ENCODE data around the gene UGT3A2.

DNA sequence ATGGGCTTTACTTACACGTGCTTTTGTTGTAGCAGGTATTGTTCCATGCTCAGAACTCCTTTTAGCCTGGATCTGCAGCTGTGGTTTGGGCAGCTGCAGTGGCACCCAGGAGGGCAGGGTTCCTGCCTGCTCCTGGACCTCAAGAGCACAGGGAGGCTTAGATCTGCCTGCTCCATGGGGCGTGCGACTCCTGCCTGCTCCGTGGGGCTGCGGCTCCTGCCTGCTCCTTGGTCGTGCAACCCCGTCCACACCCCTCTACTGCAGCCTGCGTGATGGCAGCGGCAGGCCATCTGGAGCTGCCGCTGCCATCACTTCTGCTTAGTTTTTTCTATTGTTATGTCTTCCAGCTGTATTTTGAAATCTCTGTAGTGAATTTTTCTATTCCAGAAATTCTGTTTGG, 11.7 kb upstream of the UGT3A2 start:
- TF ChIP-seq, protein P1, sequence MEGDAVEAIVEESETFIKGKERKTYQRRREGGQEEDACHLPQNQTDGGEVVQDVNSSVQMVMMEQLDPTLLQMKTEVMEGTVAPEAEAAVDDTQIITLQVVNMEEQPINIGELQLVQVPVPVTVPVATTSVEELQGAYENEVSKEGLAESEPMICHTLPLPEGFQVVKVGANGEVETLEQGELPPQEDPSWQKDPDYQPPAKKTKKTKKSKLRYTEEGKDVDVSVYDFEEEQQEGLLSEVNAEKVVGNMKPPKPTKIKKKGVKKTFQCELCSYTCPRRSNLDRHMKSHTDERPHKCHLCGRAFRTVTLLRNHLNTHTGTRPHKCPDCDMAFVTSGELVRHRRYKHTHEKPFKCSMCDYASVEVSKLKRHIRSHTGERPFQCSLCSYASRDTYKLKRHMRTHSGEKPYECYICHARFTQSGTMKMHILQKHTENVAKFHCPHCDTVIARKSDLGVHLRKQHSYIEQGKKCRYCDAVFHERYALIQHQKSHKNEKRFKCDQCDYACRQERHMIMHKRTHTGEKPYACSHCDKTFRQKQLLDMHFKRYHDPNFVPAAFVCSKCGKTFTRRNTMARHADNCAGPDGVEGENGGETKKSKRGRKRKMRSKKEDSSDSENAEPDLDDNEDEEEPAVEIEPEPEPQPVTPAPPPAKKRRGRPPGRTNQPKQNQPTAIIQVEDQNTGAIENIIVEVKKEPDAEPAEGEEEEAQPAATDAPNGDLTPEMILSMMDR (conservative IDR thresholded peaks at IDR 0.05) = no peak
- no peak for TF ChIP-seq EZH2 (IDR thresholded peaks at IDR 0.05; ENCODE audit: low read depth)
